Effector memory CD8-positive, alpha-beta T cell (primary cell): Measurements from ENCODE around the gene PPP2R2B.

ENCODE experiments used
- ATAC-seq: fragments of 150-1000 bp; cut with Tn5 transposase; replicated peaks from 2 replicates; pipeline ENCODE4 v1.10.0; 2021; ENCODE audit warnings: mild to moderate bottlenecking, moderate library complexity
- DNase-seq, 3 experiments: peaks; one replicate each; pipeline ENCODE4 v3.0.0; 2021
- H3K27ac Mint-ChIP-seq, 2 donors: one replicate each; pipeline ENCODE4 v1.8.0; 2022; ENCODE audit warnings: mild to moderate bottlenecking in 2 of 2, mixed read lengths in 2 of 2, moderate library complexity in 2 of 2
- H3K27me3 Mint-ChIP-seq, 2 donors: one replicate each; pipeline ENCODE4 v1.8.0; 2022; ENCODE audit warnings: mixed read lengths in 2 of 2
- H3K36me3 Mint-ChIP-seq: one replicate; pipeline ENCODE4 v1.8.0; 2022; ENCODE audit warnings: mild to moderate bottlenecking, moderate library complexity, mixed read lengths; ENCODE audit not compliant: insufficient read depth
- H3K4me1 Mint-ChIP-seq, 2 donors: one replicate each; pipeline ENCODE4 v1.8.0; 2022; ENCODE audit warnings: low read depth in 2 of 2, mixed read lengths in 2 of 2
- H3K4me3 Mint-ChIP-seq, 2 donors: one replicate each; pipeline ENCODE4 v1.8.0; 2022; ENCODE audit warnings: mild to moderate bottlenecking in 2 of 2, mixed read lengths in 2 of 2, moderate library complexity in 2 of 2
- H3K9me3 Mint-ChIP-seq, 2 donors: one replicate each; pipeline ENCODE4 v1.8.0; 2022; ENCODE audit warnings: mixed read lengths in 2 of 2

PPP2R2B gene

DNA sequence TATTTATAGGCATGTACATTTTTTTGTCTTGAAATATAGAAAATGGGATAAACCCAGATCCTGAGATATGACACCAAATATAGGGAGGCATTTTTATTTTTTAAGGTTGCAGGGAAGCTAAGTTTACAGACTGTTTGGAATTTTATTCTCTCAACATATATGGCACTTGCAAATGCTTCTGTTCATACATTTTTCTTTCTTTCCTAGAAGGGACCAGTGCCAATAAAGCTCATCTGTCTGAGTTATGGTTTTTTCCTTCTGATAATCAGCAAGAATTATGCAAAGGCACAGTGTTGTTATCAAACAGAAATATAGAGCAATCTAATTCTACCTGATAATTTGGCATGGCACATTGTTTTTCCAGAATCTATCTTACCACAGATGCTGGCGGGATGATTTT, 205.7 kb downstream of the PPP2R2B start:
- Mint-ChIP-seq H3K27me3 (no peaks in the 10 kb centered on the region), H3K4me3 (no peak overlapping the region), H3K27ac (no peak overlapping the region), H3K9me3 (no peaks in the 10 kb centered on the region), H3K4me1 (peaks cover 1 to 17% of the 10 kb centered on the region in 2 donors), H3K36me3 (no peaks in the 10 kb centered on the region)
- no peak for ATAC-seq
- no peak for DNase-seq

DNA sequence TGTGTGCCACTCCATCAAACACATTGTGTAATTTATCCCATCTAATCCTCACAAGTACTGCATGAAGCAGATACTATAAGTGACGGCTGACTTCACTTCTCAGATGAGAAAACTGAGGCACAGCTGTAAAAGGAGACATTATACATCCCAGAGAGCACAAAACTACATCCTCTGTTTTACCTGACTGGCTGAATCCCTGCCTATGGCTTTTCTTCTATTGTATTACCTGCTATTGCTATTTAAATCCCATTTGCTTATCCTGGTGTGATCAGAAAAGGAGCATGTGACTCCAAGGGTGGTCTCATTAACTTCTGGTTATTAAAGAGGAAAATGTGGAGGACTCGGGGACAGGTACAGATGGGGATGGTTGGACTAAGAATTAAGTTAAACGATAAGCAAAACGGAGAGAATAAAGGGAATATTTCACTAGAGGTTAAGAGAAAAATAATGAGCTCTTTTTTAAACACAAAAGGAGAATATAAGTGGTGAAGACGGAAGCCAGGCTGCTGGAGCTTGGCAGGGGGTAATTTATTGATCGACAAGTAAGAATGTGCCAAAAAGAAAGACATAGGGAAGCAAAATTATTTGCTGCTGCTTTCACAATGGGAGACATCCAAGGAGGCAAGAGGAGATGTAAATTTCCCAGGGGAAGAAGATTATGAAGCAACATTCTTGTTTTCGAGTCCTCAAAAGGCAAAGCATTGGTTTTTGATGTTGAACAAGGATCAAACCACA, 206.8 kb downstream of the PPP2R2B start:
- ATAC-seq (no peak), DNase-seq (no peak)
- Mint-ChIP-seq H3K27ac (no peak overlapping the region), H3K36me3 (no peaks in the 10 kb centered on the region), H3K9me3 (no peaks in the 10 kb centered on the region), H3K27me3 (no peaks in the 10 kb centered on the region), H3K4me1 (peaks cover 1 to 13% of the 10 kb centered on the region in 2 donors), H3K4me3 (no peak overlapping the region)

DNA sequence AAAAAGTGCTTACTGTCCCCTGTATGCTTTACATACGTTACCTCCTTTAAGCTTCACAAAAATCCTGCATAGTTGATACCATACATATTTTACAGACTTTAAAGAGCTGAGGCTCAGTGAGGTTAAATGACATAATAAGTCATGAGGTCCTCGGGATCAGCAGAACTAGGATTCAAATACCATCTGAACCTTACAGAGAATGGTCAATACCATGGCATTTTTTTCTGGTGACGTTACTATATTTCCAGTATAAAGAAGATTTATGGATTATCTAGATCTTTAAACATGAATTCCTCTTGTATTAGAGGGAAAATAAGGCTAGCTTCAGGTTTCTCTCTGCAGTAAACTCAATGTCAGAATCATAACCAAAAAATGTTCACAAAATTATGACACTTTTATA, 208.9 kb downstream of the PPP2R2B start:
- Mint-ChIP-seq H3K27ac (no peak overlapping the region), H3K4me3 (no peak overlapping the region), H3K9me3 (no peaks in the 10 kb centered on the region), H3K36me3 (no peaks in the 10 kb centered on the region), H3K27me3 (no peaks in the 10 kb centered on the region), H3K4me1 (peaks cover 1 to 20% of the 10 kb centered on the region in 2 donors)
- ATAC-seq (no peak), DNase-seq (no peak)

DNA sequence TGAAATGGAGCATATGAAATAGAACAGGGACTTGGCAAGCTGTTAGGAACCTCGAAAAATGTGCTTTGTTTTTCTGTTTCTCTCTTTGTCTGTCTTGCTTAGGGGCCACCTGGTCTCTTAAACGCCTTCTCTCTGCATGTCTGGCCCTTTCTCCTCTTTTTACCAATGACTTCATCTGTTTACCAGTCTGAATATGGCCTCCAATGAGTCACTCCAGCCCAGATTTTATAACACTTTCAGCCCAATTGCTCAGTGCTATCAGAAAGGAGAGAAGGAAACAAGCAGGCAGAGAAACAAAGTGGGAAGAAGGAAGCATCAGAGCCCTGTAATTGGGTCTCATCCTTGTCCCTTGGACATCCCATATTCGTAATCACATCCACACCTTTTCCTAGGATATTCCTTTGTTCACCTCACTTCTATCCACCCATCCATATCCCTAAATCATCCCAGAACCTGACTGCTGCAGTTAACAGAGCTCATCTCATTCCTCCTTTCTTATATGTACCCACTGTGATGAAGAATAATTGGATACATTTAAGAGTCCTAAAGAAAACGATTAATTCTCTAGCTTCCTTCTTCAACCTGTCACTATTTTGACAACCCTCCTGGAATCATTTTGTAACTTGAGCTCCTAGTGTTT, 210.8 kb downstream of the PPP2R2B start:
- ATAC-seq (peak; percentile 43), DNase-seq (no peak)
- Mint-ChIP-seq H3K9me3 (no peaks in the 10 kb centered on the region), H3K36me3 (no peaks in the 10 kb centered on the region), H3K27ac (no peak overlapping the region), H3K4me1 (peaks cover 1 to 16% of the 10 kb centered on the region in 2 donors), H3K27me3 (no peaks in the 10 kb centered on the region), H3K4me3 (no peak overlapping the region)

DNA sequence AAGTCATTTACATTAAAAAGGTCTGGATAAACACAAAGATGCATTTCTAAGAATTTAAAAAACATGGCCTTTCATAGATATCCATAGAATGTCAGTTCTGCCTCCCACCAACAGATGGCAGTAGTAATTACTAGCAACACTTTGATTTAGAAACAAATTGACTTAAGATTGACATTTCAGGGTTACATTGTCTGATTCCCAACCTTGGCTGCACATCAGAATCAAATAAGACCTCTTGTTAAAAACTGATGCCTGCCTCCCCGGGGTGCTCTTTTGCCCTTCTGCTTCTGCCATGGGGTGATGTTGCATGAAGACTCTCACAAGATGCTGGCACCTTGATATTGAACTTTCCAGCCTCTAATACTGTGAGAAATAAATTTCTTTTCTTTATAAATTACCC, 216.3 kb downstream of the PPP2R2B start:
- DNase-seq (peak; percentile 38 to 56 (median 52)), ATAC-seq (peak; percentile 53)
- H3K27ac Mint-ChIP-seq, result no peak overlapping the region
- H3K4me1 Mint-ChIP-seq, result peaks cover 1 to 11% of the 10 kb centered on the region in 2 donors
- H3K9me3 Mint-ChIP-seq, result no peaks in the 10 kb centered on the region
- H3K36me3 Mint-ChIP-seq, result peaks cover 3% of the 10 kb centered on the region
- H3K4me3 Mint-ChIP-seq, result no peak overlapping the region
- H3K27me3 Mint-ChIP-seq, result no peaks in the 10 kb centered on the region

DNA sequence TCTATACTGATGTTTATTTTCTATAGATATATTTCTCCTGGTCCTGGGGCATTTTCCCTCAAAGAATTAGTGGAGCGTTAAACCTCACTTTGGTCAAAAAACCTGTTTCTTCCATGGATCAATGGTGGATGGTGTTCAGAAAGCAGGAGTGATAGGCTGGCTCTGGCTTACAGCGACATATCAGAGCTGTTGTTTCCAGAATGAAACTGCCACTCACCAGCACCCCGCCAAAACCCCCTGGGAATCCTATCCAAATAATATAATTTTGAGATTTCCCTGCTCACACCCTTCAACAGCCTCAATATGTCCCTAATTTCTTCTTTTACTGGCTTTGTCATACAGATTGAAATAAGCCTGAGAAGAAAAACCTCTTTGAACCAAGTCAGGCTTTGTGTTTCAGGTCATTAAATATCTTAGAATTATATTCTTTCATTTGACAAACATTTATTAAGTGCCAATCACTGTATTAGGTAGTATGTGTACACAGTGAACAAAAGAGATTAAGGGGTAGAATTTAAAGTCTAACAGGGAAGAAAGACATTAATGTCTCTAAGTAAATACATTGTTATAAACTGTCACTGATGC, 218.1 kb downstream of the PPP2R2B start:
- Mint-ChIP-seq H3K27me3 (no peaks in the 10 kb centered on the region), H3K4me1 (peaks cover 4% of the 10 kb centered on the region in 2 donors), H3K36me3 (peaks cover 3% of the 10 kb centered on the region), H3K27ac (no peak overlapping the region), H3K4me3 (no peak overlapping the region), H3K9me3 (no peaks in the 10 kb centered on the region)
- ATAC-seq (no peak), DNase-seq (no peak)

DNA sequence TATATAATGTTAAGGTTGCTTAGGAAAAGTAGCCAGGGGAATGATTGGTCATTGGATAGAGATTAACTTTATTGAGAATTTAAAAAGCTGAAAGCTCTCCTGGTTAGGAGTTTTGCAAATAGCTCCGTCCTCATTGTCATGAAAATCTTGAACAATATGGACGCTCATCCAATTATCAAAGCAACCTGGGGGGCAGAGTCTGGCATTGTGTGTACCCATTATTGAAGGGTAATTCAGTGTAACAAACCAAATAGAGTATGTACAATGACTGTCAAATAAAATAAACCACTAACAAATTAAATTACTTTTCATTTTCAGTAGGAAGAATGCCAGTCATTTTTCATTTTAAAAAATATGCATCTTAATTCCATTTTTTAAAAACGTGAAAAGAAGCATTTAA, 218.6 kb downstream of the PPP2R2B start:
- no peak overlapping the region for H3K4me3 Mint-ChIP-seq
- no peak overlapping the region for H3K27ac Mint-ChIP-seq
- peaks cover 0 to 7% of the 10 kb centered on the region in 2 donors for H3K4me1 Mint-ChIP-seq
- no peaks in the 10 kb centered on the region for H3K27me3 Mint-ChIP-seq
- H3K36me3 Mint-ChIP-seq, result peaks cover 3% of the 10 kb centered on the region
- no peaks in the 10 kb centered on the region for H3K9me3 Mint-ChIP-seq
- DNase-seq (no peak), ATAC-seq (no peak)

DNA sequence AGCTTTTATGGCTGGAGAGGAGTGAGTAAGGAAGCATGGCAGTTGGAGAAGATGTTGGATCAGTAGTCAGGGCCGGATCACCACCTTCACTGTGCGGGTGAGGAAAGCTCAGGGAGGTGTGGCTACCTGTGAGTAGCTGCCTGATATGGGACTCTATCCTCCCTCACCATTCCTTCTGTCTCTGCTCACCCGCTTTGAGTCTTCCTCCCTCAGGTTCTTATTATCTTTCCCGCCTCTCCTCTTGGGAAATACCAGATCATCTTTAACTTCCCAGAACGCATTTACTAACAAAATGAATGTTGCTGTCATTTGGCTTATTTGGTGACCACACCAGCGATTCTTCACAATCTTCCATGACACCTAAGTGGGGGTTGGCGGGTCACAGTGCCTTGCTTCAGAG, 221.9 kb downstream of the PPP2R2B start:
- Mint-ChIP-seq H3K27ac (no peak overlapping the region), H3K4me3 (no peak overlapping the region), H3K36me3 (peaks cover 7% of the 10 kb centered on the region), H3K9me3 (no peaks in the 10 kb centered on the region), H3K4me1 (peaks cover 0 to 9% of the 10 kb centered on the region in 2 donors), H3K27me3 (no peaks in the 10 kb centered on the region)
- ATAC-seq (no peak), DNase-seq (no peak)

DNA sequence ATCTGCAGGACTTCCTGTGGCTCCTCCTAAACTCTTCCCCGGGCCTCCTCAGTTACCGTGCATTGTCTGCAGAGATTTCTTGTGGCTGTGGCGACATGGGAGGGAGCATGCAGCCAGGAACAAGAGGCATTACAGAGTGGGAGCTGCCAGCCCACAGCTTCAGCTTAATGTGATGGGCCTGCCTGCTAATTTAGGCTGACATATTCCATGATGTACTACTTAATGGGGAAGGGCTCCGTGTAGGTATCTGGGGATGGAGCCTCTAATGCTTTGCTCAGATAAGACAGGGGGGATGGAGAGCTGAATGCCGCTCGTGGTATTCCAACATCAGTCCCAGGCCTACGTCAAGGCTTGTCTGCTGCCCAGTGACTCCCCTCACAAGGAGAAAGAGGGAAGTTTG, 225.0 kb downstream of the PPP2R2B start:
- Mint-ChIP-seq H3K4me3 (no peak overlapping the region), H3K9me3 (no peaks in the 10 kb centered on the region), H3K27ac (peak overlapping the region in 1 of 2 donors; percentile 30), H3K27me3 (no peaks in the 10 kb centered on the region), H3K4me1 (peaks cover 4 to 9% of the 10 kb centered on the region in 2 donors), H3K36me3 (peaks cover 13% of the 10 kb centered on the region)
- ATAC-seq, result no peak
- no peak for DNase-seq

DNA sequence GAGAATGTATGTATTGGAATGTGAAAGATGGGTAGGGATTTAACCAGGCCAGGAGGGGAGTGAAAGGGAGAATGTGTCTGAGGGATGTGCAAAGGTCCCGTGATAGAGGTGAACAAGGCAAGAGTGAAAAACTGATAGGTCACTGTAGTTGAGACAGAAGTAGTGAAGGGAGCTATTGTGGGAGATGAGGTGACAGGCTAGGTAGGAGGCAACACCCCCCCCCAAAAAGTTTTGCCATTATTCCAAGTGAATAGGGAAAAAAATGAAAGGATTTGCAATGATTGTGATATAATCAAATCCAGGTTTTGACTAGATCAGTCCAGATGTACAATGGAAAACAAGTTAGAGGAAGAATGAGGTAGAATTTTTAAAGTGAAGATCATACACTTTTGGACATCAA, 226.0 kb downstream of the PPP2R2B start:
- no peaks in the 10 kb centered on the region for H3K9me3 Mint-ChIP-seq
- H3K4me3 Mint-ChIP-seq, result no peak overlapping the region
- no peaks in the 10 kb centered on the region for H3K27me3 Mint-ChIP-seq
- peaks cover 14% of the 10 kb centered on the region for H3K36me3 Mint-ChIP-seq
- peak overlapping the region in 1 of 2 donors; percentile 1 for H3K27ac Mint-ChIP-seq
- H3K4me1 Mint-ChIP-seq, result peaks cover 4 to 9% of the 10 kb centered on the region in 2 donors
- ATAC-seq (no peak), DNase-seq (no peak)

DNA sequence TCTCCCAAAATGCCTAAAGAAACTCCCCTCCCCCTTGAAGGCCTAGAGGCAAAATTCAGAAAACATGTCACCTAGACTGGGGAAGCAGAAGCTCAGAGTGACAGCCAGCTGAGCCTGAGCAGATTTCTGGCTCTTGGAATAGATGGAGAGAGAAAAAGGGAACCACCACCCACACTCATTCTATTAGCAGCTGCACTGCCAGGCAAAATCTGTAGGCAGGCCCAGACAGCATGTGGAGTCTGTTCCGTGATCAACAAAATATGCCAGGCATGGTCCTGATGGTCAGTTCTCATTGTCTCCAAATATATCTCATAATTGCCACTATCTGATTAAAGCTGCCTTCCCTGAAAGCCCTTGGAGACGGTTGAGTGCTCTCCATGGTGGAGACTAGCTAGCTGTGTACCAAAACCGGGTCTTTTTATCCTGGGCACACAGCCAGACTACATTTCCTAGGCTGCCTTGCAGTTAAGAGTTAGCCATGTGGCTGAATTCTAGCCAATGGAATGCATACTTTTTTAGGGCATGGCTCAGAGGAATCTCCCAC, 230.8 kb downstream of the PPP2R2B start:
- DNase-seq (no peak), ATAC-seq (no peak)
- Mint-ChIP-seq H3K27me3 (no peaks in the 10 kb centered on the region), H3K9me3 (no peaks in the 10 kb centered on the region), H3K4me3 (no peak overlapping the region), H3K36me3 (peaks cover 11% of the 10 kb centered on the region), H3K27ac (no peak overlapping the region), H3K4me1 (peaks cover 0 to 4% of the 10 kb centered on the region in 2 donors)

DNA sequence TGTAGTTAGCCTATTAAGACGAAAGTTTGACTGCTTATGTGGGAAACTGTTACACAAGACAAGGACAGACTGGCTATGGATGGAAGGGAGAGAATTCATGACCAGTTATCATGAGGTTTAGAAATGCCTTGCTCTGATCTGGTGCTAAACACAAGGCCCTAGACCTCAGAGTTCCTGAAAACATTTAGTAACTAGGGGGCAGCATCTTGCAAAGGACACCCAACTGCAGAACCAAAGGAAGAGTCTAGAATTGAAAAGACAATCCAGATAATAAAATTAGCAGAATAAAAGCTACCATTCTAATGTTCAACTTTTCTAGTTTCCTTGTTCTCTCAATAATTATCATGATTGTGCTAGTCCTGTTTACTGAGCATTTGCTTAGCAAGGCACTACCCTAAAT, 232.1 kb downstream of the PPP2R2B start:
- H3K27ac Mint-ChIP-seq, result no peak overlapping the region
- H3K9me3 Mint-ChIP-seq, result no peaks in the 10 kb centered on the region
- ATAC-seq (no peak), DNase-seq (no peak)
- no peak overlapping the region for H3K4me3 Mint-ChIP-seq
- peaks cover 0 to 4% of the 10 kb centered on the region in 2 donors for H3K4me1 Mint-ChIP-seq
- peaks cover 13% of the 10 kb centered on the region for H3K36me3 Mint-ChIP-seq
- H3K27me3 Mint-ChIP-seq, result no peaks in the 10 kb centered on the region

DNA sequence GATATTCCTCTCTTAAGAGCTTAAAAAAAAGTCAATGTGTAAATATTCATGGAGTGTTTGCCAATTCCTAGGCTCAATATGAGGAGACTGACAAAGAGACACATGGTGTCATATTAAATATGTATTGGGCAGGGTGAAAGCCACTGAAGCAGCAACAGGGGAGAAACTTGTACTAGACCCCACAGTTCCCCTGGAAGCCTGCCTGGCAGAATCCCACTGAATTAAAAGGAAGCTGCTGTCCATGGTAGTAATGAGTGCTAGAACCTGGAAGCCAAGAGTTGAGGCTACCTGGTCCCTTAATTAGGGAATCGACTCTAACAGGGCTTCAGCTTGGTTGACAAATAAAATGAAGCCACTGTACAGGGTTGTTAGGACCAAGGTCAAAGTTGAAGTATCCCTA, 233.2 kb downstream of the PPP2R2B start:
- H3K36me3 Mint-ChIP-seq, result peaks cover 13% of the 10 kb centered on the region
- H3K4me3 Mint-ChIP-seq, result no peak overlapping the region
- no peak for ATAC-seq
- no peak for DNase-seq
- H3K27ac Mint-ChIP-seq, result no peak overlapping the region
- H3K9me3 Mint-ChIP-seq, result no peaks in the 10 kb centered on the region
- peaks cover 0 to 4% of the 10 kb centered on the region in 2 donors for H3K4me1 Mint-ChIP-seq
- no peaks in the 10 kb centered on the region for H3K27me3 Mint-ChIP-seq

DNA sequence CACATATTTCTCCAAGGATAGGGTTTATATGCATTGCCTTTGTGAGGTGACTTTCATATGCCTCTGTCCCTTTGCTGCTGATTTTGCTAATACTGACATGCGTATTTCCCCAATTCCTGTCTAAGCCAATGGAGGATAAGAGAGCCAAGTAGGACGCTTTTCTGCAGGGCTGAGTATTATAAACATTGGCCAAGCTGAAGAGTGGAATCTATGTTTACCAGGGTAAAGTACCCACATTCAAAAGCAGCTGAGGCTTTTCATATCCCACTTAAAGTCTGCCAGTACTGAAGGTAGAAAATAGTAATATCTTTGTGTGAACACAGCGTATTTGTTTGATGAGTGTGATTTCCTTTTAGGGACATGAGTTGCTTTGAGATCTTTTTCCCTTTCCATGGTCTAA, 233.7 kb downstream of the PPP2R2B start:
- no peak for ATAC-seq
- peaks cover 0 to 4% of the 10 kb centered on the region in 2 donors for H3K4me1 Mint-ChIP-seq
- no peaks in the 10 kb centered on the region for H3K9me3 Mint-ChIP-seq
- no peaks in the 10 kb centered on the region for H3K27me3 Mint-ChIP-seq
- no peak overlapping the region for H3K4me3 Mint-ChIP-seq
- peaks cover 13% of the 10 kb centered on the region for H3K36me3 Mint-ChIP-seq
- no peak overlapping the region for H3K27ac Mint-ChIP-seq
- no peak for DNase-seq
